Ishikawa (cell line): ENCODE measurements around the gene TDRD5.
A peak's percentile ranks its signal among the peaks of the same experiment; 100 is the strongest.

Experiments
- CEBPB ChIP-seq: IDR thresholded peaks from 2 replicates; pipeline ENCODE4 v1.6.1; 2012
- CREB1 ChIP-seq: IDR thresholded peaks from 2 replicates; pipeline ENCODE4 v1.6.1; 2012; ENCODE audit warnings: low read depth
- EGR1 ChIP-seq: IDR thresholded peaks from 2 replicates; pipeline ENCODE4 v1.6.1; 2012
- EP300 ChIP-seq: IDR thresholded peaks from 2 replicates; pipeline ENCODE4 v1.6.1; 2012; ENCODE audit warnings: borderline replicate concordance
- FOXM1 ChIP-seq: IDR thresholded peaks from 2 replicates; pipeline ENCODE4 v1.6.1; 2012; ENCODE audit warnings: low read depth, borderline replicate concordance
- MAX ChIP-seq: IDR thresholded peaks from 2 replicates; pipeline ENCODE4 v1.6.1; 2012
- NFIC ChIP-seq: IDR thresholded peaks from 2 replicates; pipeline ENCODE4 v1.6.1; 2012
- RAD21 ChIP-seq: IDR thresholded peaks from 2 replicates; pipeline ENCODE4 v1.6.1; 2012; ENCODE audit warnings: low read depth
- TAF1 ChIP-seq: IDR thresholded peaks from 2 replicates; pipeline ENCODE4 v1.6.1; 2012; ENCODE audit warnings: low read depth, mild to moderate bottlenecking
- TCF12 ChIP-seq: IDR thresholded peaks from 2 replicates; pipeline ENCODE4 v1.6.1; 2012; ENCODE audit warnings: low read depth
- TEAD4 ChIP-seq: IDR thresholded peaks from 2 replicates; pipeline ENCODE4 v1.6.1; 2012
- YY1 ChIP-seq: IDR thresholded peaks from 2 replicates; pipeline ENCODE4 v1.6.1; 2012; ENCODE audit warnings: low read depth
- ZBTB7A ChIP-seq: IDR thresholded peaks from 2 replicates; pipeline ENCODE4 v1.6.1; 2012; ENCODE audit warnings: low read depth
- TF ChIP-seq, protein P1 (sequence below): IDR thresholded peaks from 2 replicates; pipeline ENCODE4 v1.6.1; 2012
- TF ChIP-seq, protein P2 (sequence below): IDR thresholded peaks from 2 replicates; pipeline ENCODE4 v1.6.1; 2012; ENCODE audit warnings: low read depth, mild to moderate bottlenecking

The TDRD5 gene

GRCh38 chr1:179591592-179592580 lies at the start of gene TDRD5:
TDRD5 (plus strand) TSS chr1:179591832; CDS start chr1:179592616, 784 bp downstream.
- TF ChIP-seq MAX (0 out of 2 replicates have a peak, but pooled peaks have one; percentile 14), TCF12 (no peak), TEAD4 (no peak), CREB1 (no peak), YY1 (no peak)

GRCh38 chr1:179545321-179545720 lies 46.3 kb upstream of the TDRD5 start:
- TF ChIP-seq CEBPB (no peak), YY1 (no peak), MAX (no peak), ZBTB7A (no peak), TCF12 (no peak), TAF1 (no peak), EP300 (no peak), FOXM1 (no peak), CREB1 (no peak)
- TF ChIP-seq, protein P1, sequence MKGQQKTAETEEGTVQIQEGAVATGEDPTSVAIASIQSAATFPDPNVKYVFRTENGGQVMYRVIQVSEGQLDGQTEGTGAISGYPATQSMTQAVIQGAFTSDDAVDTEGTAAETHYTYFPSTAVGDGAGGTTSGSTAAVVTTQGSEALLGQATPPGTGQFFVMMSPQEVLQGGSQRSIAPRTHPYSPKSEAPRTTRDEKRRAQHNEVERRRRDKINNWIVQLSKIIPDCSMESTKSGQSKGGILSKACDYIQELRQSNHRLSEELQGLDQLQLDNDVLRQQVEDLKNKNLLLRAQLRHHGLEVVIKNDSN = no peak
- TF ChIP-seq, protein P2, sequence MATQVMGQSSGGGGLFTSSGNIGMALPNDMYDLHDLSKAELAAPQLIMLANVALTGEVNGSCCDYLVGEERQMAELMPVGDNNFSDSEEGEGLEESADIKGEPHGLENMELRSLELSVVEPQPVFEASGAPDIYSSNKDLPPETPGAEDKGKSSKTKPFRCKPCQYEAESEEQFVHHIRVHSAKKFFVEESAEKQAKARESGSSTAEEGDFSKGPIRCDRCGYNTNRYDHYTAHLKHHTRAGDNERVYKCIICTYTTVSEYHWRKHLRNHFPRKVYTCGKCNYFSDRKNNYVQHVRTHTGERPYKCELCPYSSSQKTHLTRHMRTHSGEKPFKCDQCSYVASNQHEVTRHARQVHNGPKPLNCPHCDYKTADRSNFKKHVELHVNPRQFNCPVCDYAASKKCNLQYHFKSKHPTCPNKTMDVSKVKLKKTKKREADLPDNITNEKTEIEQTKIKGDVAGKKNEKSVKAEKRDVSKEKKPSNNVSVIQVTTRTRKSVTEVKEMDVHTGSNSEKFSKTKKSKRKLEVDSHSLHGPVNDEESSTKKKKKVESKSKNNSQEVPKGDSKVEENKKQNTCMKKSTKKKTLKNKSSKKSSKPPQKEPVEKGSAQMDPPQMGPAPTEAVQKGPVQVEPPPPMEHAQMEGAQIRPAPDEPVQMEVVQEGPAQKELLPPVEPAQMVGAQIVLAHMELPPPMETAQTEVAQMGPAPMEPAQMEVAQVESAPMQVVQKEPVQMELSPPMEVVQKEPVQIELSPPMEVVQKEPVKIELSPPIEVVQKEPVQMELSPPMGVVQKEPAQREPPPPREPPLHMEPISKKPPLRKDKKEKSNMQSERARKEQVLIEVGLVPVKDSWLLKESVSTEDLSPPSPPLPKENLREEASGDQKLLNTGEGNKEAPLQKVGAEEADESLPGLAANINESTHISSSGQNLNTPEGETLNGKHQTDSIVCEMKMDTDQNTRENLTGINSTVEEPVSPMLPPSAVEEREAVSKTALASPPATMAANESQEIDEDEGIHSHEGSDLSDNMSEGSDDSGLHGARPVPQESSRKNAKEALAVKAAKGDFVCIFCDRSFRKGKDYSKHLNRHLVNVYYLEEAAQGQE = no peak

- TF ChIP-seq YY1 = no peak
- TF ChIP-seq MAX = no peak
- TF ChIP-seq RAD21 = no peak
- no peak for TF ChIP-seq TEAD4
- TF ChIP-seq, protein P1 = no peak
- TF ChIP-seq CEBPB = no peak
- no peak for TF ChIP-seq EGR1
- no peak for TF ChIP-seq NFIC
- TF ChIP-seq EP300 = no peak
- TF ChIP-seq TCF12 = no peak
- no peak for TF ChIP-seq TAF1
- TF ChIP-seq ZBTB7A = no peak
- TF ChIP-seq CREB1 = no peak
- TF ChIP-seq FOXM1 = no peak
- TF ChIP-seq, protein P2 = no peak
Measured at GRCh38 chr1:179547021-179547535, 44.6 kb upstream of the TDRD5 start.

DNA sequence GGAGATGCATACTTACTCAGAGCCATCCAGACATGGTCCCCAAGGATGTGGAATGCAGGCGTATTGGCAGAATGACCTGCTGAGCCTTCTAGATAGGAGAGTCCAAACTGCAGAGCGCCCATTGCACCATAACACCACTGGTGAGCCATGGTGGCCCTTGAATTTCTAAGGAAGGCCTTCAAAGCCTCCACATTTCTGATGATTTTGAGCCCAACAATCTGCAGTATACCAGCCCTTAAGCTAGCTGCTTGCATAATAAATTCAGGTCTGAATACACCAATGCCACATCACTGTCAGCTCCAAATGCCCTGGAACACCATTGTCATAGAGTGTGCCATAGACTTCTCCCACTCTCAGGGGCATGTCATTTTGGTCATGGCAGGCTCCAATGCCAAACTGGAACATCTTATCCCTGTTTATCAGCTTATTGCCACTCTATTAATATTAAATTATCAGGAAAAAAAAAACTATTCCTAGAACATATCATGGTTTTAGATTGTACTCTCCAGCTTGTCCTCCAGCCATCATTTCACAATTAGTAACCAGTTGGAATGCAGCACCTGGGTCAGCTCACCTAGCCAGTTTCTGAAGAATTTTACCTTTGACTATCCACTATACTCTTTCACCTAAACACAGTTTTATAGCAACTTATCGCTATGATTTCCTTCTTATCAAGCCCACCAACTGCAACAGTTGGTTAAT lies 42.8 kb upstream of the TDRD5 start:
- TF ChIP-seq YY1 = no peak
- TF ChIP-seq, protein P1 = no peak
- TF ChIP-seq RAD21 = no peak
- no peak for TF ChIP-seq MAX
- no peak for TF ChIP-seq NFIC
- TF ChIP-seq CREB1 = no peak
- TF ChIP-seq TCF12 = no peak
- no peak for TF ChIP-seq EGR1
- no peak for TF ChIP-seq ZBTB7A
- no peak for TF ChIP-seq TEAD4
- no peak for TF ChIP-seq CEBPB
- TF ChIP-seq, protein P2 = no peak
- TF ChIP-seq FOXM1 = no peak
- no peak for TF ChIP-seq TAF1
